Liver (tissue), 9 donors: ENCODE measurements around the gene HSD3B2. TPM values are rescaled to one million over a fixed set of nuclear protein-coding genes. Genes with fewer than 3 reads are reported as not detected.

Experiments used
- DNase-seq: peaks from one replicate; pipeline ENCODE4 v3.0.0-alpha.2; 2017; ENCODE audit warnings: low spot score
- H3K27ac ChIP-seq, 2 donors: one replicate each; pipeline ENCODE4 v1.7.0; 2013; ENCODE audit warnings: inconsistent platforms in 2 of 2, low read length in 2 of 2, control low read depth in 1 of 2, low read depth in 1 of 2, mild to moderate bottlenecking in 1 of 2
- H3K27me3 ChIP-seq, 4 donors: one replicate each; pipeline versions ENCODE4 v1.6.1 to v1.7.0; 2013; ENCODE audit warnings: low read length in 3 of 4, inconsistent platforms in 1 of 4, mild to moderate bottlenecking in 1 of 4, moderate library complexity in 1 of 4; ENCODE audit not compliant: control insufficient read depth in 4 of 4, insufficient read depth in 4 of 4
- H3K36me3 ChIP-seq, 4 donors: one replicate each; pipeline versions ENCODE4 v1.6.1 to v1.7.0; 2013; ENCODE audit warnings: low read length in 3 of 4, mild to moderate bottlenecking in 3 of 4, low read depth in 1 of 4, moderate library complexity in 1 of 4; ENCODE audit not compliant: control insufficient read depth in 4 of 4, insufficient read depth in 3 of 4
- H3K4me1 ChIP-seq, 4 donors: one replicate each; pipeline versions ENCODE4 v1.6.1 to v1.7.0; 2013; ENCODE audit warnings: low read length in 3 of 4, mild to moderate bottlenecking in 3 of 4, moderate library complexity in 1 of 4; ENCODE audit not compliant: control insufficient read depth in 4 of 4, insufficient read depth in 4 of 4
- H3K4me3 ChIP-seq, 3 donors: one replicate each; pipeline versions ENCODE4 v1.6.1 to v1.7.0; 2013; ENCODE audit warnings: low read length in 3 of 3, control low read depth in 1 of 3, low read depth in 1 of 3, mild to moderate bottlenecking in 1 of 3
- H3K9ac ChIP-seq, 2 donors: one replicate each; pipeline ENCODE4 v1.7.0; 2013; ENCODE audit warnings: low read length in 2 of 2, mild to moderate bottlenecking in 2 of 2, moderate library complexity in 2 of 2, control low read depth in 1 of 2, low read depth in 1 of 2
- H3K9me3 ChIP-seq, 4 donors: one replicate each; pipeline versions ENCODE4 v1.6.1 to v1.7.0; 2013; ENCODE audit warnings: low read length in 3 of 4; ENCODE audit not compliant: control insufficient read depth in 4 of 4
- EGR1 ChIP-seq, 2 donors: IDR thresholded peaks; 2 replicates each; pipeline ENCODE4 v1.6.1; 2016 to 2018; ENCODE audit warnings: antibody characterized with exemption in 2 of 2, low read depth in 2 of 2
- FOXA1 ChIP-seq: IDR thresholded peaks from 2 replicates; pipeline ENCODE4 v1.6.1; 2016; ENCODE audit warnings: antibody characterized with exemption
- GABPA ChIP-seq, 2 donors: IDR thresholded peaks in 1 of 2; conservative IDR thresholded peaks in 1 of 2; 2 replicates each; pipeline ENCODE4 v1.6.1; 2016; ENCODE audit warnings: antibody characterized with exemption in 2 of 2, mild to moderate bottlenecking in 1 of 2, moderate library complexity in 1 of 2
- HNF4A ChIP-seq, 2 donors: conservative IDR thresholded peaks; 2 replicates each; pipeline ENCODE4 v1.6.1; 2016; ENCODE audit warnings: antibody characterized with exemption in 2 of 2, mild to moderate bottlenecking in 2 of 2
- HNF4G ChIP-seq: IDR thresholded peaks from 2 replicates; pipeline ENCODE4 v1.6.1; 2016; ENCODE audit warnings: antibody characterized with exemption
- JUND ChIP-seq, 2 donors: IDR thresholded peaks; 2 replicates each; pipeline ENCODE4 v1.6.1; 2016; ENCODE audit warnings: antibody characterized with exemption in 2 of 2
- NR2F2 ChIP-seq: IDR thresholded peaks from 2 replicates; pipeline ENCODE4 v1.6.1; 2016; ENCODE audit warnings: antibody characterized with exemption
- RAD21 ChIP-seq, 2 donors: IDR thresholded peaks; 2 replicates each; pipeline ENCODE4 v1.6.1; 2016; ENCODE audit warnings: antibody characterized with exemption in 2 of 2, mild to moderate bottlenecking in 2 of 2
- REST ChIP-seq: IDR thresholded peaks from 2 replicates; pipeline ENCODE4 v1.6.1; 2016; ENCODE audit warnings: antibody characterized with exemption, mild to moderate bottlenecking
- RXRA ChIP-seq, 2 donors: IDR thresholded peaks; 2 replicates each; pipeline ENCODE4 v1.6.1; 2017 to 2018; ENCODE audit warnings: antibody characterized with exemption in 2 of 2, mild to moderate bottlenecking in 1 of 2
- SP1 ChIP-seq: IDR thresholded peaks from 2 replicates; pipeline ENCODE4 v1.6.1; 2018; ENCODE audit warnings: antibody characterized with exemption, mild to moderate bottlenecking
- TAF1 ChIP-seq: conservative IDR thresholded peaks from 2 replicates; pipeline ENCODE4 v1.6.1; 2016; ENCODE audit warnings: antibody characterized with exemption, mild to moderate bottlenecking
- YY1 ChIP-seq: IDR thresholded peaks from 2 replicates; pipeline ENCODE4 v1.6.1; 2016; ENCODE audit warnings: antibody characterized with exemption, mild to moderate bottlenecking
- ZBTB33 ChIP-seq: IDR thresholded peaks from 2 replicates; pipeline ENCODE4 v1.6.1; 2016; ENCODE audit warnings: antibody characterized with exemption
- WGBS: extraction: QIAGEN DNeasy Blood & Tissue Kit; methylation state at CpG from one replicate; pipeline ENCODE4 v1.1.7; 2013; 5-methylcytosine and 5-hydroxymethylcytosine counted together
- polyA plus RNA-seq, 2 donors: library from polyadenylated mRNA; stranded (reverse) in 1 of 2; unstranded in 1 of 2; fragments of 200-250 nt in 1 of 2; fragments of >200 nt in 1 of 2; fragmentation: Nextera tagmentation in 1 of 2; extraction: Ambion mirVana in 1 of 2; gene quantifications; one replicate each; pipeline versions ENCODE4 v1.2.1 to v1.2.3, GENCODE V29; 2013 to 2015
- total RNA-seq, 2 donors: library from RNA; depleted of rRNA; stranded (reverse); fragments of >200 nt; gene quantifications; one replicate each; pipeline ENCODE4 v1.2.3, GENCODE V29; 2014
- TF ChIP-seq, protein P1 (sequence below): fragments of 150-350 bp; IDR thresholded peaks from 2 replicates; pipeline ENCODE4 v1.5.1; 2017; ENCODE audit warnings: improper control_type of control experiment, low read depth, low read length; ENCODE audit not compliant: missing input control
- TF ChIP-seq, protein P2 (sequence below): IDR thresholded peaks from 2 replicates; pipeline ENCODE4 v1.6.1; 2016; ENCODE audit warnings: antibody characterized with exemption
- donor health status: healthy.
- donor health status: healthy.
- donor health status: healthy.
- donor health status: healthy.
- donor health status: healthy.

The HSD3B2 gene
- total and polyA plus RNA-seq, 4 donors, result 0.14 to 0.25 (median 0.18) TPM; not detected in 1

DNA sequence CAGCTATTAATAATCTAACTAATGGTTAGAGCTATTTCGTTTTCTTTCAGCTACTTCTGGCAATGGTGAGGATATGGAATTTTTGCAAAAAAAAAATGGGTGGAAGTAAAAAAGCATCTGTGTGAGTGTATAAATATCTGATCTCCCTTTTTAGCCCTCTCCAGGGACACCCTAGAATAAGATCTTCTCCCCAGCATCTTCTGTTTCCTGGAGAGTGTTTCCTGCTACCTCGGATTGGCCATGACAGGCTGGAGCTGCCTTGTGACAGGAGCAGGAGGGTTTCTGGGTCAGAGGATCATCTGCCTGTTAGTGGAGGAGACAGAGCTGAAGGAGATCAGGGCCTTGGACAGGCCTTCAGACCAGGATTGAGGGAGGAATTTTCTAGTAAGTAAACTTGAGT, 23.8 kb downstream of the HSD3B2 start:
- Histone ChIP-seq H3K4me3 (no peak overlapping the region), H3K9me3 (no peaks in the 10 kb centered on the region), H3K27me3 (no peaks in the 10 kb centered on the region), H3K36me3 (no peaks in the 10 kb centered on the region), H3K27ac (no peak overlapping the region), H3K4me1 (peaks cover 3 to 7% (median 5%) of the 10 kb centered on the region in 4 donors), H3K9ac (no peak overlapping the region)
- 72% methylated on average over 2 of the region's 2 CpGs for WGBS
- DNase-seq, result no peak
- TF ChIP-seq JUND (IDR thresholded peaks at IDR 0.05) (no peak), REST (no peak), GABPA (IDR thresholded peaks at IDR 0.05 in 1 of 2, conservative IDR thresholded peaks at IDR 0.05 in 1 of 2) (no peak), RAD21 (IDR thresholded peaks at IDR 0.05) (no peak), EGR1 (IDR thresholded peaks at IDR 0.05; ENCODE audit: low read depth in 2 of 2) (no peak), TAF1 (no peak), RXRA (IDR thresholded peaks at IDR 0.05) (no peak), HNF4G (no peak), NR2F2 (no peak), YY1 (no peak), ZBTB33 (no peak)
- TF ChIP-seq, protein P1, sequence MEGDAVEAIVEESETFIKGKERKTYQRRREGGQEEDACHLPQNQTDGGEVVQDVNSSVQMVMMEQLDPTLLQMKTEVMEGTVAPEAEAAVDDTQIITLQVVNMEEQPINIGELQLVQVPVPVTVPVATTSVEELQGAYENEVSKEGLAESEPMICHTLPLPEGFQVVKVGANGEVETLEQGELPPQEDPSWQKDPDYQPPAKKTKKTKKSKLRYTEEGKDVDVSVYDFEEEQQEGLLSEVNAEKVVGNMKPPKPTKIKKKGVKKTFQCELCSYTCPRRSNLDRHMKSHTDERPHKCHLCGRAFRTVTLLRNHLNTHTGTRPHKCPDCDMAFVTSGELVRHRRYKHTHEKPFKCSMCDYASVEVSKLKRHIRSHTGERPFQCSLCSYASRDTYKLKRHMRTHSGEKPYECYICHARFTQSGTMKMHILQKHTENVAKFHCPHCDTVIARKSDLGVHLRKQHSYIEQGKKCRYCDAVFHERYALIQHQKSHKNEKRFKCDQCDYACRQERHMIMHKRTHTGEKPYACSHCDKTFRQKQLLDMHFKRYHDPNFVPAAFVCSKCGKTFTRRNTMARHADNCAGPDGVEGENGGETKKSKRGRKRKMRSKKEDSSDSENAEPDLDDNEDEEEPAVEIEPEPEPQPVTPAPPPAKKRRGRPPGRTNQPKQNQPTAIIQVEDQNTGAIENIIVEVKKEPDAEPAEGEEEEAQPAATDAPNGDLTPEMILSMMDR, result no peak
- TF ChIP-seq, protein P2, sequence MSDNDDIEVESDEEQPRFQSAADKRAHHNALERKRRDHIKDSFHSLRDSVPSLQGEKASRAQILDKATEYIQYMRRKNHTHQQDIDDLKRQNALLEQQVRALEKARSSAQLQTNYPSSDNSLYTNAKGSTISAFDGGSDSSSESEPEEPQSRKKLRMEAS, result no peak

GRCh38 chr1:119440721-119441307, 25.9 kb downstream of the HSD3B2 start:
- Histone ChIP-seq H3K27ac (no peak overlapping the region), H3K9me3 (no peaks in the 10 kb centered on the region), H3K4me3 (no peak overlapping the region), H3K4me1 (peaks cover 3 to 7% (median 5%) of the 10 kb centered on the region in 4 donors), H3K9ac (no peak overlapping the region), H3K27me3 (no peaks in the 10 kb centered on the region), H3K36me3 (no peaks in the 10 kb centered on the region)
- no peak for DNase-seq
- 85% methylated on average over 8 of the region's 8 CpGs for WGBS
- TF ChIP-seq HNF4A (conservative IDR thresholded peaks at IDR 0.05) (no peak), ZBTB33 (no peak), HNF4G (no peak), REST (no peak), EGR1 (IDR thresholded peaks at IDR 0.05; ENCODE audit: low read depth in 2 of 2) (no peak), RXRA (IDR thresholded peaks at IDR 0.05) (no peak), JUND (IDR thresholded peaks at IDR 0.05) (no peak), SP1 (no peak), GABPA (IDR thresholded peaks at IDR 0.05 in 1 of 2, conservative IDR thresholded peaks at IDR 0.05 in 1 of 2) (no peak), TAF1 (no peak), FOXA1 (no peak), RAD21 (IDR thresholded peaks at IDR 0.05) (no peak)
- TF ChIP-seq, protein P2, result no peak
